NCI-H524 (cell line): Measurements from ENCODE around the gene CTNND2.
A peak's percentile ranks its signal among the peaks of the same experiment; 100 is the strongest.

Experiments
- DNase-seq, 2 experiments: peaks; one replicate each; lab custom pipeline; 2025; lab: John Stamatoyannopoulos, UW

Gene CTNND2

DNA sequence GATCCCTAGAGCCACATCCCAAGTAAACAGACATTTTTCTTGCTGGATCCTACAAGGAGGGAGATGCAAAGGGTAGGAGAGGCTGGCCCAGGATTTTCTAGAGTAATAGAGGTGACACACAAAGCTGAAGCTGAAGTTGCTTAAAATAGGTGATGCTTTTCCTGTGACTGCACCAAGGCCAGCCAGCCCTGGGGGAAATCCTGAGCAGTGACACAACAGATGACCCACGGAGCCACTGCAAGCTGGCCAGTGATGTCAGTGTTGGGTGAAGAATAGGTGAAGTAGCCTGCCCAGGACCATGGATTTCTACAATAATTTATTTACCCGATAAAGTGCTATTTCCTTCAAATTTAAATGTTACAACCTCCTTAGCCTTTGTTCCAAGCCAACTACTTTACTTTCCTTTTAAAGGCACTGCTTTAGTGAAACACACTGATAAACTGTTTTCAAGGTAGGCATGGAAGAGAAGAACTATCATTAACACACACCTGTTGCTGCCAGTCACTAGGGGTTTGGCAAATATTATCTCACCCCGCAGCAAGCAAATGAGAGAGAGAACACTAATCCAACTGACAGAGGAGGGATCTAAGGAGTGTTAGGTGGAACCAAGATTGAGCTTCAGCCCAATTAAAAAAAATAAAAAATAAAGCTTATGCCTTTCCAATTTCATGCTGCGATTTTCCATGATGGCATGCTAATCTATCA is 123.5 kb downstream of the CTNND2 start:
- DNase-seq = no peak

DNA sequence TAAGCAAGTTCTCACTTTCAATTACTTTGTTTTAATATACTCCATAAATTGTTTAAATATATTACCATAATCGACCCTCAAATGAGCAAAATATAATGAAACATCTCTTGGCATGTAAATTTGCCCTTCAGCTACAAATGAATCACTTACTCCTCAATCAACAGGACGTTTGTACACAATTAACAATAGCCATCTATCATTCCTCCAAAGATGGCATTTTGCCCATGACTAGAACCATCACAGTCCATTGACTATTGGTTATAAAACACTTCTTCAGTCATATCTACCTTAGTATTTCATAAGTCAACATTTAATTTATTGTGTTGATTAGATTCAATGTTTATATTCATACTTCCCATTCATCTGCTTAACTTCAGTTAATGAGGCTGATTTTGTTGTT is 127.2 kb downstream of the CTNND2 start:
- no peak for DNase-seq

DNA sequence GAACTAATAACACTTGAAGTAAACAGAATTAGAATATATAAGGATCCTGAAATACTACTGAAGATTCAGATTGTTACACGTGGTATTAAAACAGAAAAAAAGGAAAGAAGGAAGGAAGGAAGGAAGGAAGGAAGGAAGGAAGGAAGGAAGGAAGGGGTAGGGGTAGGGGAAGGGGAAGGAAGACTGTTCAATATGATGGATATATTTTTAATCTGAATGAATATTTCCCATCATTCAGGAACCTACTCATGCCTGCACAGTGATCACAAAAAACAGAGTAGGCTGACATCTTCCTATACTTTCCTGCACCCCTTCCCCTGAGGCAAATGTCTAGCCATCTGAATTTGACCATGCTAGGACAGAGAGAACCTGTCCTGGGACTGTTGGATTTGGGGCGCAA is 133.9 kb downstream of the CTNND2 start:
- no peak for DNase-seq

DNA sequence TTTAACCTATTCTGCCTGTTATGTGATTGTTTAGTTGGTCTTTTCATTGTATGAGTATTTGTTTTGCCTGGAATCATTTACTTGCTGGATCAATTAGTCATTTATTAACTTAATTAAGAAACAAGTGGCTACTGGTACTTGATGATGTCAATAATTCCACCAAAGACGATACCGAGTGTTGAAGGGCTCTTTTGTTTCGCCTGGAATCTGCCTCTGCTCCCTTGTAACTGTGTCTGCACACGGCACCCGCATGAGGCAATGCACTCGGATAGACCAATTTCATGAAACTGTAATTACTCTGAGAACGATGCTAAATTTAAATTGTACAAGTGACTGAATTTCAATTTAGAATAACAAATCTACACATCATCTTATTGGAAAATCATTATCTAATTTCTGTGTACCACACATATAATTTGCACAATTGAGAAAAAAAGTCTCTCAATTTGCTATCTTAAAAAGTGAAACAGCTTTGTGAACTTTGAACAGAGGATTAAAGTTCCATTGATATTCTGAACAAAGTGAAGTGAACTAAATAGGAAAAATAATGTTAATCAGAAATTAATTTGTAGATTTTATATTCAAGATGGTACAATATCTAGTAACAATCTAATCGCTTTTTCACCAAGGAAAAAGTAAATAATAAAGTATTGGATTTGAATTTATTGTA is 143.2 kb downstream of the CTNND2 start:
- DNase-seq = no peak

DNA sequence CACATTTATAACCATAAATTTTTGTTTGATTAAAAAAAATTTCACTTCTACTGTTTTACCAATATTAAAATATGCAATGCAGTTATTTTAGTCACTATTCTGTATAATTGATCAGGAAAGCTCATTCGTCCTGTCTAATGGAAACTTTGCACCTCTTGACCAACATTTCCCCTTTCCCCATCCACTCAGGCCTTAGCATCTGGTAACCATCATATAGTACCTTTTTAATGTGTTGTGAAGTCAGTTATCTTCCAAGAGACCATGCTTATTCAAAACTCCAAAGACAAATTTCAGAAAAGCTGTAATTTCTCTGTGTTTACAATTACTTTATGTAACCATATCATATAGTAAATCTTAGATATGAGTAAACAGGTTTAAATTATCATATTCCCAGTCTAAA is 145.9 kb downstream of the CTNND2 start:
- no peak for DNase-seq

DNA sequence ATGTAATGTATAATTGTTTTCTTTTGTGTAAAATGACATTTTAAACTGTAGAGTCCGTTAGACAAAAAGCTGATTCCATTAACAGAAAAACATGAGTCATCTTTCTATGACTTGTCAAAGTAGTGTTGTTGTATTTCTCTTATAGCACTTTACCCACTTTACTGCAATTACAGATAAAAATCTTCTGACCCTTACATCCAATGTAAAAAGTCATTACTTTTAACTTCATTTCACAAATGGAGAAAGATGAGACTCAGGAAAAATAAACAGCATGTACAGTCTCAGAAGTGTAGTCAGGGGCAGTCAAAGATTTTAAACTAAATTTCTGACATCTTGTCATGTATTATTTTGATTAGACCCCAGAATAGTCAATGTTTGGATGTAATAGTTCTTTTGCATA is 146.6 kb downstream of the CTNND2 start:
- DNase-seq = no peak

DNA sequence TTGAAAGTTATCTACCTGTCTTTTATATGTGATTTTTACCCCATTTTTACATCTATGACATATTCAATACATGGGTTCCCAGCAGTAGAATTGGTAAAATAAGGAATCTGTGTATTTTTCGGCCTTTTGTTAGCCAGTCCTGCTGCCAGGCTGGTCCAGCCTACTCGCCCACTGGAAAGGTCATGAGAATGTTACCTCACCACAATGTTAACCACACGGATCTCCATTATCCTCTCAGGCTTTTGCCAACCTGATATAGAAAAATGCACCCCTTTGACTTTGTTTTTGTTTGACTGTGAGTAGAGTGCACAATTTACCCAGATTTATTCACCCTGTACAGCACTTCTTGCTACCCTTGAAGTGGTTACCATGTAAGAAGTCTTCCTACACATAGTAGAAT is 167.2 kb downstream of the CTNND2 start:
- DNase-seq = no peak

DNA sequence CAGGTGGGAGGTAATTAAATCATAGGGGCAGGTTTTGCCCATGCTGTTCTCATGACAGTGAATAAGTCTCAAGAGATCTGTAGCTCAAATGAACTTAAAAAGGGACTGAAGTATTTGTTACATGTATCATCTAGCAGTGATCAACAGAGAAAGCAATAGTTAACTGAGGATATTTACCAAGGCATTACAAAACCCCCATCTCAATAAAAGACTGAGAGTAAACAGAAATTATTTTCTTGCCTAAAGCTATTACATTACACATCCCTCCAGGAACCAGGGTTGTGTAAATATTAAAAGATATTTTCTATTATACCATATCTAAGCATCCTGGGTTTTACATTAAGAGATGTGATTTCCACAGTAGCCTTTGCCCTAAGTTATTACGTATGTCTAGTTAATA is 169.9 kb downstream of the CTNND2 start:
- DNase-seq = peak in 1 of 2 experiments; percentile 30

DNA sequence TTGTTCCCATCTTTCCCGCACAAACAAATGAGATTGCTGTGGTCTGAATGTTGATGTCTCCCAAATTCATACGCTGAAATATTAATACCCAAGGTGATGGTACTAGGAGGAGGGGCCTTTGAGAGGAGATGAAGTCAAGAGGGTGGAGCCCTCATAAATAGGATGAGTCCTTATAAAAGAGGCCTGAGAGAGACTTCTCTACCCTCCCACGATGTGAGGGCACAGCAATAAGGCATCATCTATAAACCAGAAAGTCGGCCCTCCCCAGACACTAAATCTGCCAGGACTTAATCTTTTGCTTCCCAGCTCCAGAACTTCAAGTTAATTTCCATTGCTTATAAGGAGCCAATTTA is 170.4 kb downstream of the CTNND2 start:
- DNase-seq = no peak

DNA sequence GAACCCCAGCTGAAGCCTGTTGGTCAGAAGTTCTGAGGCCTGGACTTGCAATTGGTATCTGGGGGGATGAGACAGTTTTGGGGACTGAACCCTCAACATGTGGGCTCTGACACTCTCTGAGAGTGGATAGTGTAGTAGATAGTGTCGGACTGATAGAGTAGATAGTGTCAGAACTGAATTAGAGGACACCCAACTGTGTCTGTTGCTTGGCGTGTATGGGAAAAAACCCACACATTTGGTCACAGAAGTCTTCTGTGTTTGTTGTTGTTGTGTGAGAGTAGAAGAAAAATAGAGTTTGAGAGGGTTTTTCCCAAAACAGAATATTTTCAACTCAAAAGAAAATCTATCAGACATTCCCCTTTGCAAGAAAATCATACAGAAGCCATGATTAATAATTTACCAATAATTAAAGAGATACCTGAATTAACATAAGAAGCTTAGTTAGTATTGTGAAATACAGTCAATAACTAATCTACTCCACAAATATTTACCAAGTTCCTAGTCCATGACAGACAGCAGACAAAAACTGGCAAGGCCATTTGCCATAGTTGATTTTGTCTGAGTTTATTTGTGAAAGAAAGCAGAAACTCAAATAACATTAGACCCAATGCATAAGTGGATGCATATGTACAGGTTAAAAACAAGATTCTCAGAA is 170.9 kb downstream of the CTNND2 start:
- no peak for DNase-seq

DNA sequence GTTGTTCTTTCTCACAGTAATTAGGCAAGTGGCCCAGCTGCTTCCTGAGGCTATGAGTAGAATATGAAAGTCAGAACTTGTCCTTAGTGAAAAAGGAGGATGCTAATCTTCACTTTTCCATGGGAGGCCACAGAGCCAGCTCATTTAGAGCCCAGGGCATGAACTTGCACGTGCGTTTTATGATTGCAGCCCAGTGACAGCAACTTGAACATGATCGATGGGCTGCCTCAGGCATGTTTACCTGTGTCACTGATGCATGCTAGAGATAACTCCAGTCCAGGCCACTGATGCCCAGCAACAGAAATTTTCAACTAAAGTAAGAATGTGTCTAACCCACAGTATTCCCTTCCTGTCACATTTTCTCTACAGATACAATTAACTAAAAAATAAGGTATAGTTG is 179.3 kb downstream of the CTNND2 start:
- DNase-seq = no peak

DNA sequence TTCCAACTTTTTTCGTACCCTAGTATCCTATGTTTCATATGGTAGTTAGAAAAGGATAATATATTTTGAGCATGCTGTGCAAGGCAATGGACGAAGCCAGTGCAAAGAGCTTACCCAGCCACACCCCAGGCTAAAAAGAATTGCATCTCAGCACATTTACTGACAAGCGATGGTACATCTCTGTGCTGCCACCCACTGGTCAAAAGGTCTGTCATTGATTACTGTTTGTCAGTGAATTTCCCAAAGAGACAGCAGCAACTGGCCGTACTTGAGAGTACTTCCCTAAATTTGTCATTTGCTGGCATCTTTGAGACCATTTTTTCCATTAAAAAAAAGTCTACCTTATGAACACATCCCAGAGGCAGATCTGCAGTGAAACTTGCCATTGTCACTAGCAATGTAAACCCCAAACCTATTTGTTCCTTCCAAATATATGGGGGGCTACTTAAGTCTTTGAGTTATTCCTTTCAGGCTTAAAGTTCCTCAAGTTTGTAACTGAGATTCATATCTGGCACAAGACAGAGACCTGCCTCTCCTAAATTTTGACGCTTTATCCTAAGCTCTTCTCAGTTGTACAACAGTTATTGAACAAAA is 184.3 kb downstream of the CTNND2 start:
- DNase-seq = peak; percentile 54 to 84

DNA sequence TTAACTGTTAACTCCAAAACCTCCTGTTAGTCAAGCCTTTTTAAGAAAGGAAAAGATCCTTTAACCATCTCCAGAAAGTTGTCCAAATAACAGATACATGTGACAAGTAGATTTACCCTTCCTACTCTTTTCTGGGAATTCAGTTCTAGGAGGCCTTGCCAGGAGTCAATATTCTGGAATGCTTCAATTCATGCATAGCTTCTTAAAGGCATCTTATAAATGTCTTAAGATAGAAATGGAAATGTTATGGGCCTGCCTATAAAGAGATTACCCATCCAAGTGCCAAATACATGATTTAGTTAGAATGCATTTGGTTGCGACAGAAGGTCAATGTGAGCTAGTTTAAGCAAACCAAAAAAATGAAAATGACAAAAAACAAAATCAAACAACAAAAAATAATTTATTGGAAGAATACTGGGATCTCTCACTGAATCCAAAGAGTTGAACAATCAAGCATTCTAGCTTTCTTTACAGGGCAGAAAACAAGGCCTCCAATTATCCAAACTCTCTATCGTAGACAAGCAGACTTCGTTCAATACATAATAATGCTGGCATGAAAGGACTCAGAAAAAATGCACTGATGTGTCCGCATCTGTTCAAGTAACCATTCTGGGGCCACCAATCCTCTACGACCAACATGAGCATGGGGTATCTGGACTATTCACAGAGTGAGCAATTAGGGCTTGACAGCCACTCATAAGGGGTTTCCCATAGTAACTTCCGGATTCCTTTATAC is 188.6 kb downstream of the CTNND2 start:
- DNase-seq = no peak

DNA sequence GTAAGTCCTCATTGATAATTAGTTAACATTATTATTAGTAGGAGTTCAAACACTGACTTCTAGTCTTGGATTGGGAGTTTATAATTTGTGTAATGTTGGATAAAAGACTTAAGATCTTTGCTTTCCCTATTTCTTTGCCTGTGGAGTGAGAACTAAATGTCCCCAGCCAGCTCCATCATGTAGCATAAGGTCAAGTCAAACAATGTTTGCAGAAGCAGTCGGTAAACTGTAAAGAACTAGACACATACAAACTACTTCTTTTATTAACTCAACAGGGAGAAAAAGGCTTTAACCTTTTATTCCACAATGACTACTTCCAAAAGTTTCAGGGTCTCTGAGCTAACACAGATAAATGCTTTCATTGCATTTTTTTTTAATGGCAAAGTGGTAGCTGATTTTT is 192.3 kb downstream of the CTNND2 start:
- DNase-seq = no peak

DNA sequence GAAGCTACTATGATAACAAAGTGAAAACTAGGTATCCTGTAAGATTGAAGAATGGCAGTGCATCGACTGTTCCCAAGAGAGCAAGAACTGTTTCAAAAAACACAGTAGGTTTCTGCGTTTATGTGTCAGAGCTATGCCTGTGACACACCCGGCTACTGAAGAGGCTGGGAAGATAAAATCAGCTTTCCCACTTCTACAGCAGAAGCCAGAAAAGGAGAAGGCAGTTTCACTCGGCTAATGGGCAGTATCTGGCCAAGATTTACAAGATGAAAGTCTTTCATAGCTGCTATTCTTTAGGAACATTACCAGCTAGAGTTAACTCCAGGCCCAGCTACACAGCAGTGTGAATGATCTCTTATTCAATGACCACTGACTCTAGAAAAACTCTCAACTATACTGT is 195.2 kb downstream of the CTNND2 start:
- no peak for DNase-seq

DNA sequence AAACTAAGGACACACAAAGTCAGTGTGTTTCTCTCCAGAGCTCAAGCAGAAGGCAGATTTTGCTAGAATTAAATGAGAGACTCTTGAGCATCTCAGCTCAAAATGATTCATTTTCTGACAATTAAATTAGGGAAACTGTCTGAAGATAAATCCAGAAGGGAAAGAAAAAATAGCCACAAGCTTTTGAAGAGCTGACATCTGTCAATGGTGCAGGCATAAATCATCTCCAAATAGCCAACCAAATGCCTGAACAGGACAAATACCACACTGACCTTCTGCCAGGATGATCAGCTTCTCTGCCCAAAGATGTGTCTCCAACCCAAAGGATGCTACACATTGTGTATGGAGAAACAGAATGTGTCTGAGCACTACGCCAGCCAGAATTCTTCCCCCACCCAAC is 199.3 kb downstream of the CTNND2 start:
- peak in 1 of 2 experiments; percentile 1 for DNase-seq

DNA sequence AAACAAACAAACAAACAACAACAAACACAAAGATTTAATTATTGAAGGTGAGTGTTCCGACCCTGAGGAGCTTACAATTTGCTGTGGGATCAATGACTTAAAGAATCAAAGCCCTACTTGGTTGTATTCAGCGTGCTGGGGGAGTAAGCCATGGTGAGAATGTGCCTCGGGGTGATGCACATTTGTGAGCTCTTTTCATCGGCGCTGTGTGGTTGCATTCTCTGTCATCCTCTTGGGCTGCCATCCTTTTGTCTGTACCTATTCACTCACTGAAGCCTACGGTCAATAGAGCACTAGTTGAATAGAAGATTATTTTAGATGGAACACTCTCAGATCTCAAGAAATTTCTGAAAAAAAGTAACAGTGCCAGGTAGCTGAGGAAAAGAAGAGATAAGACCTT is 203.9 kb downstream of the CTNND2 start:
- no peak for DNase-seq

DNA sequence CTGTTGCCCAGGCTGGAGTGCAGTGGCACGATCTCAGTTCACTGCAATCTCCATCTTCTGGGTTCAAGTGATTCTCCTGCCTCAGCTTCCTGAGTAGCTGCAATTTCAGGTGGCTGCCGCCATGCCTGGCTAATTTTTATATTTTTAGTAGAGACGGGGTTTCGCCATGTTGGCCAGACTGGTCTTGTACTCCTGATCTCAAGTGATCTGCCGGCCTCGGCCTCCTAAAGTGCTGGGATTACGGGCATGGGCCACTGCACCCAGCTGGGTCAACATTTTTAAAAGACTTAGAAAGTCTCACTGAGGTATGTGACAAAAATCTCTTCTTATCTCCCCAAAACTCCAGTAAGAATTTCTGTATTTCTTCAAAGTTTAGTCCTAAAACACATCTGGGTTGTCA is 211.6 kb downstream of the CTNND2 start:
- no peak for DNase-seq

DNA sequence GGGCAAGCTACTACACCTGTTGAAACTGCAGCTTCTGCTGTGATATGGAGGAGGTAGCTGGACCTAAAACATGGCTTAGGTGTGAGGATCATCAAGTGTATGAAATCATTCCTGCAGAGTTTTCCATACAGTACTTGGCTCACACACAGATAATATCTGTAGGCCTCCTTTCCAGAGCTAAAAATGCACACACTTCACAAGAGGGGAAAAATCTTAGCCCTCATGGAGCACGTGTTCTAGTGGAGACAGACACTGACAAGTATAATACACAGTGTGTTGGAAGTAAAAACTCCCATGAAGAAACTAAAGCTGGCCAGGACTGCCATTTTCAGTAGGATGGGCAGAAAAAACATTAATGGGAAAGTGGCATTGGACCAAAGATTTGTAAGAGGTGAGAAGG is 216.7 kb downstream of the CTNND2 start:
- no peak for DNase-seq

DNA sequence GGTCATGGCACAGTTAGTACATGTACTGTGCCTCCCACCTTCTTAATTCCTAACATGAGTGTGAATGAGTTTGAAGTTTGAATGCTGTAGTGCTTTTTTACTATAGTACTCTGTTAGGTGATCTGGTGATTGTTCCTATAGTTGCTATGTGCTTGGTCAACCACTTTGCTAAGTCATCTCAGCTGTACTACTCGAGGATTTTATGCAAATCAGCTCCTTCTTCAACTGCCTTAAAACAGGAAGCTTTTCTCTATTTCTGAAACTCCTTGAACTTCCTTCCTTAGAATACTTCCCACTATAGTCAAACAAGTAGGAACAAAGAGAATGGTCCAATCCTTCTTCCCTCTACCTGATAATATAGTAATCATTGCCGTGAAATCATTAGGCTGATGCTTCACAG is 219.6 kb downstream of the CTNND2 start:
- DNase-seq = no peak

DNA sequence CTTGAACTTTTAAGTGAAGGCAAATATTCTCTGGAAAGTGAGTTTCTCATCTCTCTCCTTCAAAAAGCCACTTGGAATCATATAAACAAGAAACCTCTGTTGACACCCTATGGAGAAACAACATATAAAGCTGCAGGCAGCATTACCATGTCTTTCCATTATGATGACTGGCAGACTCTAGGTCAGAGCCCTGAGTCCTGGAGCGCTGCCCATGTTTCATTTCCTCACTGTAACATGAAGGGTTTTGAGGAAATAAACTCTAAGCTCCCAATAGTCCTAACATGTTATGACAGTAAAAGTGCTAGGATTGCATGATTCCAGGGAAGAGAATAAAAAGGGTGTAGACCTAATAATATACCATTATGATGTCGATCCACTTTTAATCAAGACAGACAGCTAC is 220.6 kb downstream of the CTNND2 start:
- no peak for DNase-seq

DNA sequence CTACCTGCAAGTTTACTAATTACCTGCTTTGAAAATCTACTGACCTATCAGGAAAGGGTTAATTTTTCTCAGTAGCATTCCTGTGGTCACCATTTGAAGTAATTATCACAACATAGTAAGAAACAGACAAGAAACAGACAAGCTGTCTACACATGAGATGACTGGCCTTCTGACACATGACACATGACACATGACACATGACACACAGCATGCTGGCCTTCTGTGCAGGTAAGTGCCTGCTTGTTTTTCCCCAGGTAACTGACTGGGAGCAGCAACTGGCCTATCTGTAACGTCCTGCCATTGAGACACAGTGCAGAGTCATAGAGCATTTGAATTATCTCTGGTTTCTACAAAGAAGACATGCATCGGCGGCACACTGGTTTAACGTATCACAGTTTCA is 222.4 kb downstream of the CTNND2 start:
- no peak for DNase-seq

DNA sequence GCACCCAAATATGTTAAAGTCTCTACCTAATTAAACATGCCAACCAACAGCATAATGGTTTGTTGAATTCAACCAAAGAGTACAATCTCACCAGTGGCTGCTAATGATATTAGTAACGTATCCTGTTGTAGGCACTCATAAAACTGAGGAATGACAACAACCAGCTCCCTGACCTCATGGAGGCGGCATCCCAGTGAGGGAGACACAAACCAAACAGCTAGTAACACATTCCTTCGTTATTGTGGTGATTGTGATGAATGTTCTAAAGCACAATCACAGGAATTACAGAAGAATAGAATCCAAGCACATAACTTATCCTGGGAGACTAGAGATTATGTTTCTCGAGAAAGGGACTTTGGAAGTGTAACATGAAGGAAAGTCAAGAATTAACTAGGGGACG is 224.6 kb downstream of the CTNND2 start:
- DNase-seq = no peak
